GM23338 (cell line): ENCODE measurements around the gene EEF1E1. TPM values are rescaled to one million over a fixed set of nuclear protein-coding genes. Genes with fewer than 3 reads are reported as not detected.

Experiments used
- ATAC-seq: fragments of 200-7000 bp; cut with Tn5 transposase; 3 replicates; pipeline ENCODE4 v1.9.1; 2020
- DNase-seq: peaks from one replicate; pipeline ENCODE4 v3.0.0-alpha.2; 2015; ENCODE audit warnings: low spot score
- H2AFZ ChIP-seq: fragments of 200-600 bp; sonication (generic); 2 replicates; pipeline ENCODE4 v1.8.0; 2016; ENCODE audit warnings: antibody characterized with exemption, mild to moderate bottlenecking, moderate library complexity
- H3F3A ChIP-seq: fragments of 200-600 bp; sonication (generic); replicated peaks from 2 replicates; pipeline ENCODE4 v1.8.0; 2017; ENCODE audit warnings: antibody characterized with exemption, mixed run types, low read depth
- H3K27ac ChIP-seq: fragments of 200-600 bp; sonication (generic); 2 replicates; pipeline ENCODE4 v1.6.1; 2016; ENCODE audit warnings: low read depth
- H3K27me3 ChIP-seq: fragments of 200-600 bp; sonication (generic); 2 replicates; pipeline ENCODE4 v1.8.0; 2016; ENCODE audit warnings: mild to moderate bottlenecking, mixed run types, moderate library complexity; ENCODE audit not compliant: insufficient read depth
- H3K36me3 ChIP-seq: fragments of 200-600 bp; sonication (generic); 2 replicates; pipeline ENCODE4 v1.8.0; 2016; ENCODE audit warnings: mild to moderate bottlenecking; ENCODE audit not compliant: insufficient read depth
- H3K4me1 ChIP-seq: fragments of 200-600 bp; sonication (generic); 2 replicates; pipeline ENCODE4 v1.8.0; 2016; ENCODE audit warnings: mild to moderate bottlenecking, moderate library complexity; ENCODE audit not compliant: insufficient read depth
- H3K4me2 ChIP-seq: fragments of 200-600 bp; sonication (generic); 2 replicates; pipeline ENCODE4 v1.7.1; 2017; ENCODE audit warnings: mixed run types
- H3K4me3 ChIP-seq: fragments of 200-600 bp; sonication (generic); 2 replicates; pipeline ENCODE4 v1.6.1; 2016; ENCODE audit warnings: mixed run types
- H3K79me2 ChIP-seq: fragments of 200-600 bp; sonication (generic); replicated peaks from 2 replicates; pipeline ENCODE4 v1.8.0; 2017; ENCODE audit warnings: mild to moderate bottlenecking; ENCODE audit not compliant: insufficient read depth
- H3K9me2 ChIP-seq: fragments of 200-600 bp; sonication (generic); 2 replicates; pipeline ENCODE4 v1.8.0; 2017; ENCODE audit not compliant: insufficient read depth
- H4K20me1 ChIP-seq: fragments of 200-600 bp; sonication (generic); replicated peaks from 2 replicates; pipeline ENCODE4 v1.8.0; 2017; ENCODE audit warnings: mild to moderate bottlenecking; ENCODE audit not compliant: insufficient read depth
- H3K27ac Mint-ChIP-seq: 2 replicates; pipeline ENCODE4 v1.8.0; 2020; ENCODE audit warnings: inconsistent platforms, mild to moderate bottlenecking, moderate library complexity, mixed read lengths
- H3K27me3 Mint-ChIP-seq: 3 replicates; pipeline ENCODE4 v1.8.0; 2022; ENCODE audit warnings: low read depth, mild to moderate bottlenecking, moderate library complexity, mixed read lengths, inconsistent platforms; ENCODE audit not compliant: insufficient read depth, poor library complexity
- H3K36me3 Mint-ChIP-seq: 3 replicates; pipeline ENCODE4 v1.8.0; 2021; ENCODE audit warnings: low read depth, mild to moderate bottlenecking, inconsistent platforms, moderate library complexity, mixed read lengths
- H3K4me1 Mint-ChIP-seq: 3 replicates; pipeline ENCODE4 v1.8.0; 2020; ENCODE audit warnings: mild to moderate bottlenecking, inconsistent platforms, mixed read lengths
- H3K4me3 Mint-ChIP-seq: 3 replicates; pipeline ENCODE4 v1.8.0; 2021; ENCODE audit warnings: moderate library complexity, mild to moderate bottlenecking, inconsistent platforms, mixed read lengths
- H3K9me3 Mint-ChIP-seq: 3 replicates; pipeline ENCODE4 v1.8.0; 2020; ENCODE audit warnings: moderate library complexity, mild to moderate bottlenecking, inconsistent platforms, mixed read lengths
- CREB1 ChIP-seq: fragments of 250-450 bp; sonication (Bioruptor Pico); IDR thresholded peaks from 2 replicates; pipeline ENCODE4 v1.5.0; 2020; ENCODE audit warnings: low read depth, mild to moderate bottlenecking, moderate library complexity
- EZH2 ChIP-seq: fragments of 200-600 bp; sonication (generic); IDR thresholded peaks from one replicate; pipeline ENCODE4 v1.8.0; 2017; ENCODE audit warnings: antibody characterized with exemption, mild to moderate bottlenecking, low read depth; ENCODE audit not compliant: unreplicated experiment
- EZH2phosphoT487 ChIP-seq: fragments of 200-600 bp; sonication (generic); IDR thresholded peaks from one replicate; pipeline ENCODE4 v1.8.1; 2018; ENCODE audit warnings: antibody characterized with exemption; ENCODE audit not compliant: unreplicated experiment
- NANOG ChIP-seq: IDR thresholded peaks from 2 replicates; pipeline ENCODE4 v1.6.1; 2016; ENCODE audit warnings: antibody characterized with exemption, borderline replicate concordance
- POLR2AphosphoS5 ChIP-seq: IDR thresholded peaks from 2 replicates; pipeline ENCODE4 v1.6.1; 2016; ENCODE audit warnings: antibody characterized with exemption, low read depth
- STAT1 ChIP-seq: IDR thresholded peaks from one replicate; pipeline ENCODE4 v1.6.1; 2016; ENCODE audit warnings: antibody characterized with exemption; ENCODE audit not compliant: unreplicated experiment
- ZNF114 ChIP-seq: fragments of 250-450 bp; sonication (Bioruptor Pico); IDR thresholded peaks from 2 replicates; pipeline ENCODE4 v1.5.0; 2020; ENCODE audit warnings: mild to moderate bottlenecking, moderate library complexity
- ZNF331 ChIP-seq: fragments of 250-450 bp; sonication (Bioruptor Pico); IDR thresholded peaks from 2 replicates; pipeline ENCODE4 v1.5.0; 2020; ENCODE audit warnings: low read depth, mild to moderate bottlenecking, moderate library complexity
- polyA plus RNA-seq: library from polyadenylated mRNA; unstranded; fragments of >200 nt; fragmentation: Nextera tagmentation; extraction: Ambion mirVana; gene quantifications from 2 replicates; pipeline ENCODE4 v1.2.1, GENCODE V29; 2016
- total RNA-seq: library from RNA; depleted of rRNA; stranded (reverse); fragments of >200 nt; shearing (Covaris generic); gene quantifications from 2 replicates; pipeline ENCODE4 v1.2.3, GENCODE V29; 2014
- TF ChIP-seq, protein P1 (sequence below), 2 experiments: fragments of 200-600 bp in 1 of 2; sonication (generic) in 1 of 2; conservative IDR thresholded peaks; 2 replicates each; pipeline versions ENCODE4 v1.5.1 to v1.6.1; 2016 to 2017; ENCODE audit warnings: antibody characterized with exemption in 2 of 2, low read depth in 2 of 2, mild to moderate bottlenecking in 2 of 2, moderate library complexity in 1 of 2
- TF ChIP-seq, protein P2 (sequence below): IDR thresholded peaks from 2 replicates; pipeline ENCODE4 v1.6.1; 2016; ENCODE audit warnings: antibody characterized with exemption

The EEF1E1 gene
- total and polyA plus RNA-seq, 2 experiments from 2014 or later, result 298 to 317 TPM

DNA sequence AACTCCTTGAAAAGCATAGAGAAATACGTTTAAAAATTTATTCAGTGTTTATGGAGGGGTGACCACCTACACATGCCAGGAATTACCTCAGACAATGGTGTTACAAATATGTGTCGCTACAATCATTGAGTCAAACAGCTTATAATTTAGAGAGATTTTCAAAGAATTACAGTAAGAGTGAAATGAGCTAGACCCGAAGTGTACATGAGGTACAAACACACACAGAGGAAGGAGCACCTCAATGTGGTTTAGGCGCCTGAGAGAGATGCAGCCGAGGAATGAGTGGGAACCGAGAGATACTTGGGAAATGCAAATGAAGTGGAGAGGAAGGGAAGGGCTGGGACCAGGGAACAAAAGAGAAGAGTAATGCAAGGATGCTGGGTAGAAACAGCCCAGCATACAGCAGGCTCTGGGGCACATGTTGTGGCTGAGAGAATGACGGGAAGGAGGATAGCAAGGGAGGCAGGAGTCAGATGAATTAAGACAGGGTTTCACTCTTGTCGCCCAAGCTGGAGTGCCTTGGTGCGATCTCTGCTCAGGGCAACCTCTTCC is 15.5 kb downstream of the EEF1E1 start:
- H3K36me3 Mint-ChIP-seq, result peaks cover 68% of the 10 kb centered on the region

DNA sequence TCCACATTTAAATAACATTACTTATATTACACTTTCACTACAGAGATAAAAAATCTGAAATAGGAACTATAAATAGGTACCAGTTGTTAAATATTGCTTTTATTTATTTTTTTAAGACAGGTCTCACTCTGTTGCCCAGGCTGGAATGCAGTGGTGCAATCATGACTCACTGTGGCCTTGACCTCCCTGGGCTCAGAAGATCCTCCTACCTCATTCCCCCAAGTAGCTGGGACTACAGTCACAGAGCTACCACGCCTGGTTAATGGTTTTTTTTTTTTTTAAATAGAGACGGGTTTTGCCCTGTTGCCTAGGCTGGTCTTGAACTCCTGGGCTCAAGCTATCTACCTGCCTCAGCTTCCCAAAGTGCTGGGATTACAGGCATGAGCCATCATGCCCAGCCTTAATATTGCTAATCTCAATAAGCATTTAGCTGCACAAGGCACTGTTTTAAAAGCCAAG is 17.3 kb downstream of the EEF1E1 start:
- Histone ChIP-seq H3K4me3 (no peak overlapping the region), H3K4me2 (no peak overlapping the region), H3F3A (no peaks in the 10 kb centered on the region), H3K27ac (no peak overlapping the region), H2AFZ (no peak overlapping the region), H3K36me3 (peaks cover 31% of the 10 kb centered on the region; the same call in 1 of the 2 replicates), H3K27me3 (no peaks in the 10 kb centered on the region), H3K4me1 (no peaks in the 10 kb centered on the region; the same call in 1 of the 2 replicates), H4K20me1 (peaks cover 44% of the 10 kb centered on the region), H3K79me2 (peaks cover 62% of the 10 kb centered on the region), H3K9me2 (no peaks in the 10 kb centered on the region)
- Mint-ChIP-seq H3K4me1 (peaks cover 21% of the 10 kb centered on the region), H3K9me3 (peaks cover 18% of the 10 kb centered on the region), H3K27ac (no peak overlapping the region), H3K4me3 (no peak overlapping the region), H3K36me3 (peaks cover 62% of the 10 kb centered on the region), H3K27me3 (no peaks in the 10 kb centered on the region)
- DNase-seq (no peak), ATAC-seq (no peak; the same call in 2 of the 3 replicates)
- TF ChIP-seq EZH2, result no peak
- no peak for TF ChIP-seq ZNF114 (CRISPR knock-in tag)
- no peak for TF ChIP-seq NANOG
- no peak for TF ChIP-seq CREB1
- TF ChIP-seq, protein P1, sequence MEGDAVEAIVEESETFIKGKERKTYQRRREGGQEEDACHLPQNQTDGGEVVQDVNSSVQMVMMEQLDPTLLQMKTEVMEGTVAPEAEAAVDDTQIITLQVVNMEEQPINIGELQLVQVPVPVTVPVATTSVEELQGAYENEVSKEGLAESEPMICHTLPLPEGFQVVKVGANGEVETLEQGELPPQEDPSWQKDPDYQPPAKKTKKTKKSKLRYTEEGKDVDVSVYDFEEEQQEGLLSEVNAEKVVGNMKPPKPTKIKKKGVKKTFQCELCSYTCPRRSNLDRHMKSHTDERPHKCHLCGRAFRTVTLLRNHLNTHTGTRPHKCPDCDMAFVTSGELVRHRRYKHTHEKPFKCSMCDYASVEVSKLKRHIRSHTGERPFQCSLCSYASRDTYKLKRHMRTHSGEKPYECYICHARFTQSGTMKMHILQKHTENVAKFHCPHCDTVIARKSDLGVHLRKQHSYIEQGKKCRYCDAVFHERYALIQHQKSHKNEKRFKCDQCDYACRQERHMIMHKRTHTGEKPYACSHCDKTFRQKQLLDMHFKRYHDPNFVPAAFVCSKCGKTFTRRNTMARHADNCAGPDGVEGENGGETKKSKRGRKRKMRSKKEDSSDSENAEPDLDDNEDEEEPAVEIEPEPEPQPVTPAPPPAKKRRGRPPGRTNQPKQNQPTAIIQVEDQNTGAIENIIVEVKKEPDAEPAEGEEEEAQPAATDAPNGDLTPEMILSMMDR (conservative IDR thresholded peaks at IDR 0.05; ENCODE audit: low read depth in 2 of 2), result no peak
- TF ChIP-seq, protein P2, sequence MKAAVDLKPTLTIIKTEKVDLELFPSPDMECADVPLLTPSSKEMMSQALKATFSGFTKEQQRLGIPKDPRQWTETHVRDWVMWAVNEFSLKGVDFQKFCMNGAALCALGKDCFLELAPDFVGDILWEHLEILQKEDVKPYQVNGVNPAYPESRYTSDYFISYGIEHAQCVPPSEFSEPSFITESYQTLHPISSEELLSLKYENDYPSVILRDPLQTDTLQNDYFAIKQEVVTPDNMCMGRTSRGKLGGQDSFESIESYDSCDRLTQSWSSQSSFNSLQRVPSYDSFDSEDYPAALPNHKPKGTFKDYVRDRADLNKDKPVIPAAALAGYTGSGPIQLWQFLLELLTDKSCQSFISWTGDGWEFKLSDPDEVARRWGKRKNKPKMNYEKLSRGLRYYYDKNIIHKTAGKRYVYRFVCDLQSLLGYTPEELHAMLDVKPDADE, result no peak
- TF ChIP-seq ZNF331 (CRISPR knock-in tag), result no peak
- no peak for TF ChIP-seq POLR2AphosphoS5
- TF ChIP-seq EZH2phosphoT487, result no peak
- no peak for TF ChIP-seq STAT1

More for the DNA sequence above, 15.5 kb downstream of the EEF1E1 start:
- H3K9me3 Mint-ChIP-seq, result peaks cover 24% of the 10 kb centered on the region
- no peak overlapping the region; the same call in 1 of the 2 replicates for H3K27ac Mint-ChIP-seq
- Histone ChIP-seq H3K27me3 (no peaks in the 10 kb centered on the region), H3K79me2 (peaks cover 78% of the 10 kb centered on the region), H3K36me3 (peaks cover 43% of the 10 kb centered on the region; the same call in 1 of the 2 replicates), H3K27ac (peak overlapping the region; percentile 22; the same call in 1 of the 2 replicates), H3K9me2 (no peaks in the 10 kb centered on the region), H3K4me2 (no peak overlapping the region), H3K4me1 (no peaks in the 10 kb centered on the region; the same call in 1 of the 2 replicates), H2AFZ (no peak overlapping the region), H3F3A (no peaks in the 10 kb centered on the region), H4K20me1 (peaks cover 49% of the 10 kb centered on the region), H3K4me3 (no peak overlapping the region)
- no peaks in the 10 kb centered on the region for H3K27me3 Mint-ChIP-seq
- DNase-seq, result peak; percentile 39
- ATAC-seq, result peak; percentile 73
- peaks cover 21% of the 10 kb centered on the region for H3K4me1 Mint-ChIP-seq
- H3K4me3 Mint-ChIP-seq, result no peak overlapping the region; the same call in 2 of the 3 replicates
- TF ChIP-seq, protein P1 (conservative IDR thresholded peaks at IDR 0.05; ENCODE audit: low read depth in 2 of 2), result no peak
- no peak for TF ChIP-seq EZH2phosphoT487
- TF ChIP-seq, protein P2, result no peak
